Fibroblast of the aortic adventitia (primary cell): ENCODE results near the gene CENPP. TPM values are rescaled to one million over a fixed set of nuclear protein-coding genes. Genes with fewer than 3 reads are reported as not detected.
"Not testable (repeated sequence)": the region's sequence is repeated elsewhere in the genome, so short reads cannot be mapped to it uniquely, and the experiment has no call there.

Experiments
- DNase-seq: peaks from one replicate; pipeline ENCODE4 v3.0.0-alpha.2; 2010; ENCODE audit warnings: low read depth
- H3K4me3 ChIP-seq: 2 replicates; pipeline ENCODE4 v1.5.1; 2011; ENCODE audit warnings: low read depth, mild to moderate bottlenecking, control low read depth, low read length, moderate library complexity
- CTCF ChIP-seq: IDR thresholded peaks from 2 replicates; pipeline ENCODE4 v1.5.1; 2011; ENCODE audit warnings: mild to moderate bottlenecking, low read length, control low read depth, inconsistent platforms; ENCODE audit not compliant: insufficient read depth
- total RNA-seq: library from RNA; depleted of rRNA; stranded (reverse); fragments of >200 nt; gene quantifications from 2 replicates; pipeline ENCODE4 v1.2.3, GENCODE V29; 2012; ENCODE audit warnings: low replicate concordance

Gene CENPP
- total RNA-seq, 1 donor: 19.3 TPM

- DNase-seq: no peak
- no peak overlapping the region for H3K4me3 ChIP-seq
- no peak for TF ChIP-seq CTCF
These were observed 250.4 kb downstream of the CENPP start for GRCh38 chr9:92576175-92576574.

GRCh38 chr9:92589923-92590322, 264.2 kb downstream of the CENPP start:
- DNase-seq: no peak
- no peak for TF ChIP-seq CTCF
- H3K4me3 ChIP-seq: no peak overlapping the region

- TF ChIP-seq CTCF: no peak
- H3K4me3 ChIP-seq: no peak overlapping the region
- DNase-seq: peak; percentile 85
These were observed 264.6 kb downstream of the CENPP start for GRCh38 chr9:92590377-92590776.

GRCh38 chr9:92592537-92592936, 266.8 kb downstream of the CENPP start:
- DNase-seq: no peak
- no peak overlapping the region for H3K4me3 ChIP-seq
- TF ChIP-seq CTCF: no peak

- no peak overlapping the region for H3K4me3 ChIP-seq
- DNase-seq: peak; percentile 67
- no peak for TF ChIP-seq CTCF
These were observed 267.5 kb downstream of the CENPP start for GRCh38 chr9:92592946-92593861.

- DNase-seq, H3K4me3 ChIP-seq: not testable (repeated sequence)
These were observed 269.3 kb downstream of the CENPP start for GRCh38 chr9:92595075-92595474.

- no peak overlapping the region for H3K4me3 ChIP-seq
- no peak for TF ChIP-seq CTCF
- DNase-seq: no peak
These were observed 270.2 kb downstream of the CENPP start for GRCh38 chr9:92595930-92596329.
